Measurements from ENCODE around the gene GLRA2.
"Not testable (repeated sequence)": the region's sequence is repeated elsewhere in the genome, so short reads cannot be mapped to it uniquely, and the experiment has no call there.

The GLRA2 gene

GRCh38 chrX:14591976-14592375 lies 62.6 kb downstream of the GLRA2 start:
- DNase-seq (ENCODE audit: low read depth) = no peak

GRCh38 chrX:14594521-14594920 lies 65.2 kb downstream of the GLRA2 start:
- DNase-seq (ENCODE audit: low read depth) = no peak

DNA sequence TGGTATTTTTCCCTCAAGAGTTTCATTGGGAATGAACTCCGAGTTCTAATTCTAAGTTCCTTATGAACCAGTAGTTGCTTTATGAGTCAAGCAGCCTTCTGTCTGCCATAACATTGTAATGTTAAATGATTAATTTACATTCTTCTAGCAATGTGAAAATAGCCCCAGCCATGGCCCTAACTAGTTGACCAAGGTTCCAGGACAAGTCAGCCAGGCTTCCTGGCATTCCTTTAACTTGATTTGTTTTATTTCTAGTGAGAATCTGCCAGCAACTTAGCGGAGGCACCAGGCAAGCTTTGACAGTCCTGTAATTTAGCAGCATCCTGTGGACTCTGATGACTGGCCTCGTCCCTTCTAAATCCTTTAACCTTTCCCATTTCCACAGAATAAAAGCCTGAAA lies 69.0 kb downstream of the GLRA2 start:
- no peak for DNase-seq (ENCODE audit: low read depth)

- DNase-seq (ENCODE audit: low read depth) = no peak
Measured at GRCh38 chrX:14607446-14607985, 78.2 kb downstream of the GLRA2 start.

DNA sequence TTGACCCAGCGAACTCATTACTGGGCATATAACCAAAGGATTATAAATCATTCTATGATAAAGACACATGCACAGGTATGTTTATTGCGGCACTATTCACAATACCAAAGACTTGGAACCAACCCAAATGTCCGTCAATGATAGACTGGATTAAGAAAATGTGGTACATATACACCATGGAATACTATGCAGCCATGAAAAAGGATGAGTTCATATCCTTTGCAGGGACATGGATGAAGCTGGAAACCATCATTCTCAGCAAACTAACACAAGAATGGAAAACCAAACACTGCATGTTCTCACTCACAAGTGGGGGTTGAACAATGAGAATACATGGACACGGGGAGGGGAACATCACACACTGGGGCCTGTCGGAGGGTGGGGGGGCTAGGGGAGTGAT lies 83.1 kb downstream of the GLRA2 start:
- not testable (repeated sequence) for DNase-seq (ENCODE audit: low read depth)

GRCh38 chrX:14616301-14616700 lies 87.0 kb downstream of the GLRA2 start:
- DNase-seq (ENCODE audit: low read depth) = no peak

DNA sequence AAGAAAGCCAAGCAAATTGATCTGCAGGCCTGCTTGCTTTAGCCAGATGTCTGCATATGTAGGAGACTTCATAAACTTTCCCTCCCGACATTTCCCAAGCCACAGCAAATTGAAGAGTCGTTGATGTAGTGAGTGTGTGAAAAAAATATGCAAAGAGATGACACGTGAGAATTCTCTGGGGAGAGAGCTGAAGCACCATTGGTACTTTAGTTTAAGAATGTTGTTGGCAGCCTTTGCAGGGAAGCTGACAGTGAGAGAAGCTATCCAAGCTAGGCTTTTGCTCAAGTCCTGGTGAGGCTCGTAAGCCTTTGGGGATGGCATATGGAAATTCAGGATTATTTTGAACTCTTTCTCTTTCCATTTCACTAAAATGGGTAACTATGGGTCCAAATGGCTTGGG lies 87.5 kb downstream of the GLRA2 start:
- DNase-seq (ENCODE audit: low read depth) = no peak

DNA sequence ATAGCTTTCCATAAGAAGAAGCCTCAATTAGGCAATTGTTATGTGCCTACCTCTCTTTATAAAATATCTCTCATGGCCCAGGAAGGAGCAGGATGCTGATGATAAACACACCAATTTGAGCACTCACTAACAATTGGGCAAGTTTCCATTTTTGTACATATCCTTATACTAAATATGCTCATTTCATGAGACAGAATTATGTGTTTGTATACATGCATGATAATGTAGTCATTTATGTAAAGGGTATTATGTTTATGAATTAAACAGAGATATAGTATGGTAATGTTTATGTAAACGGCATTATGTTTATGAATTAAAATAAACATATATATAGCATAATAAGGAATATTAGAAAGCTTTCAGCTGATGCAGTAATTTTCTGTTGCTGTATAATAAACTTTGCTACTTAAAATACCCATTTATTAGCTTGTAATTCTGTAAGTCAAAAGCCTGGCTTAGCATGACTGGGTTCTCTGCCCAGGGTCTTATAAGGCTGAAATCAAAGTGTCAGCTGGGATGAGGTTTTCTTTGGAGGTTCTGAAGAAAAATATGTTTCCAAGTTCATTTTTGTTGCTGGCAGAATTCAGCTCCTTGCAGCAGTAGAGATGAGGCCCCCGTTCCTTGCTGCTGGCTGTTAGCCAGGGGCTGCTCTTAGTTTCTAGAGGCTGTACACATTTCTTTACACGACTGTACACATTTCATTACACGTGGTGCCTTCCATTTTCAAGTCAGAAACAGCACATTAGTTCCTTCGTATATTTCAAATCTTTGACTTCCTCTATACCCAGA lies 89.0 kb downstream of the GLRA2 start:
- DNase-seq (ENCODE audit: low read depth) = no peak

- no peak for DNase-seq (ENCODE audit: low read depth)
Measured at GRCh38 chrX:14630733-14631132, 101.4 kb downstream of the GLRA2 start.

- no peak for DNase-seq (ENCODE audit: low read depth)
Measured at GRCh38 chrX:14641681-14642655, 112.6 kb downstream of the GLRA2 start.

GRCh38 chrX:14660970-14661369 lies 131.6 kb downstream of the GLRA2 start:
- DNase-seq (ENCODE audit: low read depth) = no peak

GRCh38 chrX:14670819-14671218 lies 141.5 kb downstream of the GLRA2 start:
- no peak for DNase-seq (ENCODE audit: low read depth)

- DNase-seq (ENCODE audit: low read depth) = no peak
Measured at GRCh38 chrX:14672611-14673172, 143.4 kb downstream of the GLRA2 start.

DNA sequence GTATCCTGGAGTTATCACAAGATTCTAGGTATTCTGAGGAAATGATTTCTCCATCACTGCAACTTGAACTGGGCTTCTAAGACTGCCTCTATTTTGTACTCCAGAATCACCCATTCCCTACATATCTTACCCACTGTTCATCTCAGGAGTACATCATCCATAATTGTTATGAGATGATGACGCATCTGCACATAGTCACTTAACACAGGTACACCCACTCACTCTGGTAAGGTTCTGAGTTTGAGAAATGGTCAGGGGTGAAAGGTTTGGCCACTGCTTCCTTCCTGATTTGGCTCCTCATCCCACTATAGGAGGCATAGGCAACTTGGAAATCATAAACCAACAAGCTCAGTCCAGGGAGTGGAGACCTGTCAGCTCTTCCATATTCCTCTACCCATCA lies 143.9 kb downstream of the GLRA2 start:
- no peak for DNase-seq (ENCODE audit: low read depth)

DNA sequence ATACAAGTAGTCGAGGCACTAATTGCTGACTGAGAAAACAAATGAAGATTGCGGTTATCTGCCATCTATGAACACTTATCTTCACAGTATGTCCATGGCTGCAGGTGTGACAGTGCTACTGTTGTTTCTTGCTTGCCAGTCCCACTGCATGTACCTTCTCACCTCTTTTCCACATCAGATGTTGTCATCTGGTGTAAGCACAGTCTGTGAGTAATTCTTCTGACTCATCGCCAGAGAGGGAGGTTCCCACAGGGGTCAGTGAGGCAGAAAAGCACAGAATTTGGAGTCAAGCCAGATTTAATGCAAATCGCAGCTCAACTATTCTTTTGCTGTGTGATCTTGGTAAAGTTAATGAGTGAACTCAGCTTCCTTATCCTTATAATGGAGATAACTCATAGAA lies 144.4 kb downstream of the GLRA2 start:
- no peak for DNase-seq (ENCODE audit: low read depth)

DNA sequence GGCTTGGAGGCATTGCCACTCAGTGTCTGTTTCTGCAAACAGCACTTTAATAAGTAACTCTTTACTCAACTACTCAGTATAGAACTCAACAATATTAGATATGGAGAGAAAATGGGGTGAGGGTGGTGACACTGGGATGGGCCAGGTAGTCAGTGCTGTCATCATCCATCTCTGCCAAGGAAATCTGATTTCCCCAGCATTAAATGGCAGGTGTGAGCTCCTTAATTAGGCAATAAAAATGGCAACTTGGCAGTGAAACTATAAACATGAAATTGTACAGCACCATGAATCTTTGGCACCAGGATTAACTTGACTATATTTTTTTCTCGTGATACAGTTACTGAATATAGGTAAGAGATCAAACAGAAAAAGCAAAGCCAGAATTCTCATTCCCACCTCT lies 146.2 kb downstream of the GLRA2 start:
- no peak for DNase-seq (ENCODE audit: low read depth)

DNA sequence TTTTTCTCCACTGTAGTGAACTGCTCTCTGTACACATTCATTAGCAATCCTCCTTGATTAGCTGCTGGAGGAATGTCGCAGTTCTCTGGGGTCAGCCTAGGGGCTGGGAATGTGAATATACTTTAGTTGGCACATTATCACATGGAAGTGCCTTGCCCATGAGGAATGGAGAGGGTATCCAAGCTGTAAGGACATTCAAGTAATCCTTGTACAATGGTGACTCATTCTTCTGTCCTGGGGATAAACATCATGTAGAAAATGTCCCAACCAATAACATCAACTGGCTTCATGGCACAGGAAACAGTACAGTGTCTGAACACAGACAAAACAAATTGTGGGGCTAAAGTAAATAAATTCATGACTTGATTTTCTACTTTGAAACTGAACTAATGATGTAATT lies 147.1 kb downstream of the GLRA2 start:
- DNase-seq (ENCODE audit: low read depth) = no peak

DNA sequence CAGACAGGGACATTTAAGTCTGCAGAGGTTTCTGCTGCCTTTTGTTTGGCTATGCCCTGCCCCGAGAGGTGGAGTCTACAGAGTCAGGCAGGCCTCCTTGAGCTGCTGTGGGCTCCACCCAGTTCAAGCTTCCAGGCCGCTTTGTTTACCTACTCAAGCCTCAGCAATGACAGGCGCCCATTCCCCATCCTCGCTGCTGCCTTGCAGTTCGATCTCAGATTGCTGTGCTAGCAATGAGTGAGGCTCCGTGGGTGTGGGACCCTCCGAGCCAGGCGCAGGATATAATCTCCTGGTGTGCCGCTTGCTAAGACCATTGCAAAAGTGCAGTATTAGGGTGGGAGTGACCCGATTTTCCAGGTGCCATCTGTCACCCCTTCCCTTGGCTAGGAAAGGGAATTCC lies 159.0 kb downstream of the GLRA2 start:
- DNase-seq (ENCODE audit: low read depth) = not testable (repeated sequence)

DNA sequence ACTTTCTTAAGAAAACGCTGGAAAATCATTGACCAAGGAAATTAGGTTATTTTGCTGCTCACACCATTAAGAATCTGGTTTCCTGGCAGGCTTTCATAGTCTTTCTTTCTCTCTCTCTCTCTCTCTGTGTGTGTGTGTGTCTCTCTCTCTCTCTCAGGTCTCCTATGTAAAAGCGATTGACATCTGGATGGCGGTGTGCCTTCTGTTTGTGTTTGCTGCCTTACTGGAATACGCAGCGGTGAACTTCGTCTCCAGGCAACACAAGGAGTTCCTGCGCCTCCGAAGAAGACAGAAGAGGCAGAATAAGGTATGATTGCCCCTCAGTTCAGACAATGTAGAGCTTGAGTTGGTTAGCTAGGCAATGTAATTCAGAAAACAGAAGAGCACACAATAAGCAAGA lies 161.2 kb downstream of the GLRA2 start:
- DNase-seq (ENCODE audit: low read depth) = no peak

DNA sequence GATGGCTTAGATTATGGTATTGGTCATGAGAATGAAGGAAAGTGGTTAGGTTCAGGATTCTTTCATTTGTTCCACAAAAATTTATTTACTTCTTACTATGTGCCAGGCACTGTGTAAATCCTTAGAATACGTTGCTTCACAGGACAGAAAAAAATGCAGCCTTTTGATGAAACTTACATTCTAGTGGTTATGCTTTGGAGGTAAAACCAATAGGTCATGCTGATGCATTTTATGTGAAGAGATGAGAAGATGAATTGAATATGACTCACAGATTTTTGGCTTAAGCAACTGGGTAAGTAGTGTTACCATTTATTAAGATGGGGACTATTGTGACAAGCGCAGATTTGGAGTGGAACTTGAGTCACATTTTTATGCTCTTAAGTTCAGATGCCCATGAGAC lies 165.3 kb downstream of the GLRA2 start:
- no peak for DNase-seq (ENCODE audit: low read depth)

DNA sequence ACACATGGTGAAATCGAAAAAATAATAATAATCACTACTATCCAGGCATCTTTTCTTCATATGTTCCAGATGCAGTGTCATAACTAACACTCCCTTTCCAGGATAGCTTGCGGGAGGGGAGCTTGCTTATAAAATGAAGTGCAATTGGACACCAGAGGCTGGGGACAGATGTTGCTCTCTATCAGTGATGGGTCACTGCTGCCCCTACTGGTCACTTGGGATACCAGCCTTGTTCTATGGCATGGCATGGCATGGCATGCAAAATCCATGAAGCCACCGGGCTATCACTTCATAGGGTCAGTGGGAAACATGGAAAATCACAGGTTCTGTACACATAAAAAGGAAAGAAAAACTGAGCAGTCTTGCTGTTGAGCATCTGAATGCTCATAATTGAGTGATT lies 168.1 kb downstream of the GLRA2 start:
- DNase-seq (ENCODE audit: low read depth) = peak; percentile 1

DNA sequence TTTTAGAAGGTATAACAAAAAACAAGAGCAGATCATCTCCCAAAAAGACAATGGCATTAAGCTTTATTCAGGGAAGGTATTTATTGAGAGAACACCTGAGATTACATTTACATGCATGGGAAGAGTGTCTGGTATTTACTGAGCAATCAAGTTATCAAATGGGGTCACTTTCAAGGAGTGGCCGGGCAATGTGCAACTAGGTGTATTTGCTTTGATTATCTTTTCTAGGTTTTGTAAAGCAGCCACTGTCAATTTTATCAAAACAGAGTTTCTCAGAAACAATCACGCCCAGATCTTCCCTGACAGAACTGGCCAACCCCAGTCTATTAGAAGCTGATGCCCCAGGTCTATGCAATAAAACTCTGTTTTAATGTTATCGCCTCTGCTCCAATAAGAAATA lies 169.5 kb downstream of the GLRA2 start:
- DNase-seq (ENCODE audit: low read depth) = no peak

DNA sequence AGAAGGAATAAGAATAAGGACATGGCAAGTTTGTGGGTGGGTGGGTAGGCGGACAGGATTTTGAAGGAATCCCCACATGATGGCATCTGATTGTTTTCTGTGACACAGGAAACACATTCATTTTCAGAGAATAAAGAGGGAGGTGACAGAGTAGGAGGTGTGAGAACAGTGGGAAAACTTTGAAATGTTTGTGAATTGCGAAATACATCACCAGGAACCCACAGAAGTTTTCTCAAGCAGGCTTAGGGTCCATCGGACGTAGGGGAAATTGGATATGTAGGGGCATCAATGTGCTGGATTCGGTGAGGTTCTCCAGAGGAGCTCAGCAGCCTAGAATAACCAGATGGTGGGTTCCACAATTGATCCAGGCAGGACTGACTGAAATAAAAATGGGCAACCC lies 171.6 kb downstream of the GLRA2 start:
- no peak for DNase-seq (ENCODE audit: low read depth)
